Measurements from ENCODE around the gene MOSPD2. TPM values are rescaled to one million over a fixed set of nuclear protein-coding genes. Genes with fewer than 3 reads are reported as not detected.
A peak's percentile ranks its signal among the peaks of the same experiment; 100 is the strongest.

MOSPD2 gene
- total and polyA plus RNA-seq, 5 donors from 2014 or later = 5.5 to 10.8 (median 8.6) TPM

- Mint-ChIP-seq H3K4me3 (no peak overlapping the region), H3K9me3 (peaks cover 0 to 3% (median 0%) of the 10 kb centered on the region in 7 donors), H3K36me3 (no peaks in the 10 kb centered on the region), H3K27ac (no peak overlapping the region), H3K4me1 (no peaks in the 10 kb centered on the region), H3K27me3 (peaks cover 4% of the 10 kb centered on the region)
- Histone ChIP-seq H3K4me1 (ENCODE audit: control insufficient read depth, insufficient read depth, low read length, poor library complexity, severe bottlenecking) (no peaks in the 10 kb centered on the region), H3K27me3 (ENCODE audit: control insufficient read depth, insufficient read depth, low read length) (no peaks in the 10 kb centered on the region), H3K4me3 (ENCODE audit: low read depth, low read length) (no peak overlapping the region), H3K36me3 (ENCODE audit: control insufficient read depth, insufficient read depth, low read length) (no peaks in the 10 kb centered on the region), H3K9me3 (ENCODE audit: control insufficient read depth in 2 of 2, low read length in 2 of 2) (no peaks in the 10 kb centered on the region), H3K27ac (ENCODE audit: insufficient read depth, low read length, poor library complexity, severe bottlenecking) (no peak overlapping the region)
- no peak for DNase-seq
- no peak for ATAC-seq (ENCODE audit: low read depth in 2 of 2)
These were observed 73.5 kb downstream of the MOSPD2 start for GRCh38 chrX:14946606-14947155.

- Mint-ChIP-seq H3K9me3 (peaks cover 0 to 4% (median 0%) of the 10 kb centered on the region in 7 donors), H3K27me3 (no peaks in the 10 kb centered on the region)
- no peaks in the 10 kb centered on the region for H3K9me3 ChIP-seq (ENCODE audit: control insufficient read depth in 2 of 2, low read length in 2 of 2)
These were observed 75.5 kb downstream of the MOSPD2 start for GRCh38 chrX:14948691-14949090.

GRCh38 chrX:14956813-14957582 lies 83.8 kb downstream of the MOSPD2 start:
- Histone ChIP-seq H3K4me1 (ENCODE audit: control insufficient read depth, insufficient read depth, low read length, poor library complexity, severe bottlenecking) (no peaks in the 10 kb centered on the region), H3K9me3 (ENCODE audit: control insufficient read depth in 2 of 2, low read length in 2 of 2) (no peaks in the 10 kb centered on the region), H3K27ac (ENCODE audit: insufficient read depth, low read length, poor library complexity, severe bottlenecking) (no peak overlapping the region), H3K36me3 (ENCODE audit: control insufficient read depth, insufficient read depth, low read length) (no peaks in the 10 kb centered on the region), H3K4me3 (ENCODE audit: low read depth, low read length) (no peak overlapping the region), H3K27me3 (ENCODE audit: control insufficient read depth, insufficient read depth, low read length) (no peaks in the 10 kb centered on the region)
- Mint-ChIP-seq H3K27me3 (no peaks in the 10 kb centered on the region), H3K36me3 (no peaks in the 10 kb centered on the region), H3K4me3 (no peak overlapping the region), H3K4me1 (no peaks in the 10 kb centered on the region), H3K9me3 (peaks cover 0 to 6% (median 0%) of the 10 kb centered on the region in 7 donors), H3K27ac (no peak overlapping the region)
- ATAC-seq (ENCODE audit: low read depth in 2 of 2) (no peak), DNase-seq (no peak)

More at GRCh38 chrX:14948691-14949090, 75.5 kb downstream of the MOSPD2 start:
- Mint-ChIP-seq H3K27ac (no peak overlapping the region), H3K4me1 (no peaks in the 10 kb centered on the region), H3K36me3 (no peaks in the 10 kb centered on the region), H3K4me3 (no peak overlapping the region)
- no peaks in the 10 kb centered on the region for H3K36me3 ChIP-seq (ENCODE audit: control insufficient read depth, insufficient read depth, low read length)
- no peak for ATAC-seq (ENCODE audit: low read depth in 2 of 2)
- H3K4me1 ChIP-seq (ENCODE audit: control insufficient read depth, insufficient read depth, low read length, poor library complexity, severe bottlenecking) = no peaks in the 10 kb centered on the region
- DNase-seq = no peak
- H3K27ac ChIP-seq (ENCODE audit: insufficient read depth, low read length, poor library complexity, severe bottlenecking) = no peak overlapping the region
- H3K27me3 ChIP-seq (ENCODE audit: control insufficient read depth, insufficient read depth, low read length) = no peaks in the 10 kb centered on the region
- no peak overlapping the region for H3K4me3 ChIP-seq (ENCODE audit: low read depth, low read length)

- H3K27me3 Mint-ChIP-seq = peaks cover 4% of the 10 kb centered on the region
- no peaks in the 10 kb centered on the region for H3K9me3 Mint-ChIP-seq
- Histone ChIP-seq H3K36me3 (ENCODE audit: control insufficient read depth, insufficient read depth, low read length) (no peaks in the 10 kb centered on the region), H3K4me3 (ENCODE audit: low read depth, low read length) (no peak overlapping the region), H3K9me3 (ENCODE audit: control insufficient read depth in 2 of 2, low read length in 2 of 2) (no peaks in the 10 kb centered on the region), H3K27me3 (ENCODE audit: control insufficient read depth, insufficient read depth, low read length) (no peaks in the 10 kb centered on the region), H3K27ac (ENCODE audit: insufficient read depth, low read length, poor library complexity, severe bottlenecking) (no peak overlapping the region), H3K4me1 (ENCODE audit: control insufficient read depth, insufficient read depth, low read length, poor library complexity, severe bottlenecking) (no peaks in the 10 kb centered on the region)
- no peak for DNase-seq
- no peaks in the 10 kb centered on the region for H3K36me3 Mint-ChIP-seq
- no peak overlapping the region for H3K27ac Mint-ChIP-seq
- ATAC-seq (ENCODE audit: low read depth in 2 of 2) = no peak
- H3K4me1 Mint-ChIP-seq = no peaks in the 10 kb centered on the region
- no peak overlapping the region for H3K4me3 Mint-ChIP-seq
These were observed 90.4 kb downstream of the MOSPD2 start for GRCh38 chrX:14963447-14964236.

GRCh38 chrX:14964500-14964899 lies 91.3 kb downstream of the MOSPD2 start:
- no peak overlapping the region for H3K27ac Mint-ChIP-seq

More at GRCh38 chrX:14964500-14964899, 91.3 kb downstream of the MOSPD2 start:
- ATAC-seq (ENCODE audit: low read depth in 2 of 2) (no peak), DNase-seq (no peak)
- H3K36me3 ChIP-seq (ENCODE audit: control insufficient read depth, insufficient read depth, low read length) = no peaks in the 10 kb centered on the region
- Mint-ChIP-seq H3K4me1 (no peaks in the 10 kb centered on the region), H3K36me3 (no peaks in the 10 kb centered on the region), H3K4me3 (peak overlapping the region in 1 of 4 donors; percentile 69), H3K27me3 (peaks cover 4% of the 10 kb centered on the region), H3K9me3 (no peaks in the 10 kb centered on the region)
- no peak overlapping the region for H3K4me3 ChIP-seq (ENCODE audit: low read depth, low read length)
- no peaks in the 10 kb centered on the region for H3K4me1 ChIP-seq (ENCODE audit: control insufficient read depth, insufficient read depth, low read length, poor library complexity, severe bottlenecking)
- H3K27ac ChIP-seq (ENCODE audit: insufficient read depth, low read length, poor library complexity, severe bottlenecking) = no peak overlapping the region
- no peaks in the 10 kb centered on the region for H3K9me3 ChIP-seq (ENCODE audit: control insufficient read depth in 2 of 2, low read length in 2 of 2)
- H3K27me3 ChIP-seq (ENCODE audit: control insufficient read depth, insufficient read depth, low read length) = no peaks in the 10 kb centered on the region

Other genes starting within 250 kb of the MOSPD2 start
- gene FANCB, start 352 bp upstream of the MOSPD2 start, total RNA-seq = 2.8 TPM
- 1 to 10 TPM; 1.7 to 2.6 (median 2.1) TPM for gene FANCB, start 352 bp upstream of the MOSPD2 start, polyA plus RNA-seq